Ureter (tissue), 1 donor: ENCODE data around the gene SLC2A9. TPM values are rescaled to one million over a fixed set of nuclear protein-coding genes. Genes with fewer than 3 reads are reported as not detected.

ENCODE experiments used
- DNase-seq: peaks from one replicate; pipeline ENCODE4 v3.0.0-alpha.2; 2020; ENCODE audit warnings: low spot score
- total RNA-seq: library from RNA; stranded (reverse); gene quantifications from one replicate; pipeline ENCODE4 v1.2.4, GENCODE V29; 2023
- donor health status: DM: yes; HTN: yes; CAD: no.

Gene SLC2A9
- total RNA-seq, 1 donor from 2014 or later = 67.5 TPM

GRCh38 chr4:9893329-9894108 lies 127.8 kb downstream of the SLC2A9 start:
- no peak for DNase-seq

- no peak for DNase-seq
Measured at GRCh38 chr4:9891740-9892139, 129.6 kb downstream of the SLC2A9 start.

- DNase-seq = no peak
Measured at GRCh38 chr4:9891056-9891455, 130.2 kb downstream of the SLC2A9 start.

- DNase-seq = no peak
Measured at GRCh38 chr4:9889306-9889705, 132.0 kb downstream of the SLC2A9 start.

- no peak for DNase-seq
Measured at GRCh38 chr4:9885958-9886357, 135.3 kb downstream of the SLC2A9 start.

- DNase-seq = no peak
Measured at GRCh38 chr4:9880406-9881197, 140.7 kb downstream of the SLC2A9 start.

- no peak for DNase-seq
Measured at GRCh38 chr4:9877123-9877522, 144.2 kb downstream of the SLC2A9 start.

- DNase-seq = no peak
Measured at GRCh38 chr4:9875516-9875915, 145.8 kb downstream of the SLC2A9 start.

- no peak for DNase-seq
Measured at GRCh38 chr4:9874385-9874784, 146.9 kb downstream of the SLC2A9 start.

GRCh38 chr4:9870165-9870790 lies 151.0 kb downstream of the SLC2A9 start:
- no peak for DNase-seq

- DNase-seq = no peak
Measured at GRCh38 chr4:9867751-9868425, 153.4 kb downstream of the SLC2A9 start.

GRCh38 chr4:9866931-9867330 lies 154.4 kb downstream of the SLC2A9 start:
- DNase-seq = no peak

GRCh38 chr4:9861561-9861960 lies 159.7 kb downstream of the SLC2A9 start:
- no peak for DNase-seq

GRCh38 chr4:9859810-9860209 lies 161.5 kb downstream of the SLC2A9 start:
- DNase-seq = no peak

GRCh38 chr4:9849538-9849920 lies 171.8 kb downstream of the SLC2A9 start:
- no peak for DNase-seq

- DNase-seq = no peak
Measured at GRCh38 chr4:9847968-9848748, 173.1 kb downstream of the SLC2A9 start.

- DNase-seq = no peak
Measured at GRCh38 chr4:9845791-9846493, 175.4 kb downstream of the SLC2A9 start.

- DNase-seq = no peak
Measured at GRCh38 chr4:9841072-9841471, 180.2 kb downstream of the SLC2A9 start.

- DNase-seq = no peak
Measured at GRCh38 chr4:9835430-9835829, 185.9 kb downstream of the SLC2A9 start.

- no peak for DNase-seq
Measured at GRCh38 chr4:9833421-9833820, 187.9 kb downstream of the SLC2A9 start.

GRCh38 chr4:9832640-9833039 lies 188.7 kb downstream of the SLC2A9 start:
- no peak for DNase-seq
